GM23248 (cell line): ENCODE data around the gene TRIM65. TPM values are rescaled to one million over a fixed set of nuclear protein-coding genes. Genes with fewer than 3 reads are reported as not detected.

ENCODE experiments used
- DNase-seq: peaks from one replicate; pipeline ENCODE4 v3.0.0-alpha.2; 2015
- H2AFZ ChIP-seq: fragments of 200-600 bp; sonication (generic); 2 replicates; pipeline ENCODE4 v1.6.1; 2016; ENCODE audit warnings: antibody characterized with exemption
- H3F3A ChIP-seq: fragments of 200-600 bp; sonication (generic); 2 replicates; pipeline ENCODE4 v1.6.1; 2016; ENCODE audit warnings: mild to moderate bottlenecking, antibody characterized with exemption, mixed run types; ENCODE audit not compliant: insufficient read depth
- H3K27ac ChIP-seq: fragments of 200-600 bp; sonication (generic); 2 replicates; pipeline ENCODE4 v1.5.1; 2016; ENCODE audit warnings: mild to moderate bottlenecking
- H3K27me3 ChIP-seq: fragments of 200-600 bp; sonication (generic); replicated peaks from 2 replicates; pipeline ENCODE4 v1.6.1; 2016; ENCODE audit warnings: mild to moderate bottlenecking; ENCODE audit not compliant: insufficient read depth
- H3K36me3 ChIP-seq: fragments of 200-600 bp; sonication (generic); 2 replicates; pipeline ENCODE4 v1.6.1; 2016; ENCODE audit warnings: low read depth, mild to moderate bottlenecking
- H3K4me1 ChIP-seq: fragments of 200-600 bp; sonication (generic); 2 replicates; pipeline ENCODE4 v1.6.1; 2016; ENCODE audit warnings: mild to moderate bottlenecking; ENCODE audit not compliant: insufficient read depth
- H3K4me2 ChIP-seq: fragments of 200-600 bp; sonication (generic); one replicate; pipeline ENCODE4 v1.6.1; 2016; ENCODE audit warnings: mild to moderate bottlenecking; ENCODE audit not compliant: unreplicated experiment
- H3K4me3 ChIP-seq: fragments of 200-600 bp; sonication (generic); 2 replicates; pipeline ENCODE4 v1.5.1; 2016; ENCODE audit warnings: mild to moderate bottlenecking
- H3K79me2 ChIP-seq: fragments of 200-600 bp; sonication (generic); 2 replicates; pipeline ENCODE4 v1.6.1; 2016; ENCODE audit warnings: mild to moderate bottlenecking; ENCODE audit not compliant: insufficient read depth
- H3K9ac ChIP-seq: fragments of 200-600 bp; sonication (generic); 2 replicates; pipeline ENCODE4 v1.6.1; 2016; ENCODE audit warnings: mild to moderate bottlenecking
- H3K9me2 ChIP-seq: fragments of 200-600 bp; sonication (generic); 2 replicates; pipeline ENCODE4 v1.6.1; 2016; ENCODE audit warnings: mixed run types, mild to moderate bottlenecking, moderate library complexity; ENCODE audit not compliant: insufficient read depth
- H3K9me3 ChIP-seq: fragments of 200-600 bp; sonication (generic); one replicate; pipeline ENCODE4 v1.6.1; 2017; ENCODE audit warnings: low read depth
- H4K20me1 ChIP-seq: fragments of 200-600 bp; sonication (generic); 2 replicates; pipeline ENCODE4 v1.6.0; 2016; ENCODE audit not compliant: insufficient read depth
- EZH2 ChIP-seq: fragments of 200-600 bp; sonication (generic); IDR thresholded peaks from 2 replicates; pipeline ENCODE4 v1.6.1; 2018; ENCODE audit warnings: antibody characterized with exemption, mild to moderate bottlenecking; ENCODE audit not compliant: insufficient read depth, poor library complexity, severe bottlenecking
- EZH2phosphoT487 ChIP-seq: fragments of 200-600 bp; sonication (generic); IDR thresholded peaks from 2 replicates; pipeline ENCODE4 v1.6.1; 2018; ENCODE audit warnings: antibody characterized with exemption, moderate library complexity, mild to moderate bottlenecking, low read depth; ENCODE audit not compliant: insufficient read depth
- WGBS, 2 experiments: methylation state at CpG; one replicate each; pipeline ENCODE4 v1.1.6; 2015 to 2017; ENCODE audit warnings: low lambda C conversion rate in 2 of 2, low coverage in 1 of 2; ENCODE audit errors: missing lambda C conversion rate in 2 of 2; 5-methylcytosine and 5-hydroxymethylcytosine counted together
- in situ Hi-C: fragments of 300-500 bp; cut with MboI; formaldehyde crosslinking; loops from 2 replicates; pipeline ENCODE4 v1.15.0; 2020
- polyA plus RNA-seq: library from polyadenylated mRNA; unstranded; fragments of >200 nt; fragmentation: Nextera tagmentation; extraction: Ambion mirVana; gene quantifications from 2 replicates; pipeline ENCODE4 v1.2.1, GENCODE V29; 2016
- total RNA-seq: library from RNA; depleted of rRNA; stranded (reverse); fragments of >200 nt; shearing (Covaris generic); gene quantifications from 2 replicates; pipeline ENCODE4 v1.2.3, GENCODE V29; 2014; rRNA removed

TRIM65 gene
- total and polyA plus RNA-seq, 2 experiments from 2014 or later: 9.9 to 25.7 TPM

- no peaks in the 10 kb centered on the region for H4K20me1 ChIP-seq
- H3K4me2 ChIP-seq: no peak overlapping the region
- no peak overlapping the region for H2AFZ ChIP-seq
- no peaks in the 10 kb centered on the region for H3F3A ChIP-seq
- H3K27me3 ChIP-seq: no peaks in the 10 kb centered on the region
- H3K79me2 ChIP-seq: no peaks in the 10 kb centered on the region
- no peaks in the 10 kb centered on the region for H3K9me3 ChIP-seq
- H3K4me1 ChIP-seq: peaks cover 3% of the 10 kb centered on the region
- H3K4me3 ChIP-seq: no peak overlapping the region
- H3K9me2 ChIP-seq: no peaks in the 10 kb centered on the region
- no peak for TF ChIP-seq EZH2phosphoT487
- no peak for TF ChIP-seq EZH2
- H3K36me3 ChIP-seq: no peaks in the 10 kb centered on the region
- no peak overlapping the region for H3K27ac ChIP-seq
- in situ Hi-C loops: no loop called here
- WGBS, 2 experiments: 84 to 89% methylated on average over 19 to 22 of the region's 22 CpGs
- no peak overlapping the region for H3K9ac ChIP-seq
- no peak for DNase-seq
Measured at GRCh38 chr17:75842963-75843576, 53.7 kb downstream of the TRIM65 start.

GRCh38 chr17:75842411-75842810, 54.3 kb downstream of the TRIM65 start:
- no peak for TF ChIP-seq EZH2
- H3K9me2 ChIP-seq: no peaks in the 10 kb centered on the region
- no peak for DNase-seq
- H3K36me3 ChIP-seq: no peaks in the 10 kb centered on the region
- no peak overlapping the region for H3K9ac ChIP-seq
- H3K79me2 ChIP-seq: no peaks in the 10 kb centered on the region
- H3K4me3 ChIP-seq: no peak overlapping the region
- no peaks in the 10 kb centered on the region for H4K20me1 ChIP-seq
- H2AFZ ChIP-seq: no peak overlapping the region
- H3K9me3 ChIP-seq: no peaks in the 10 kb centered on the region
- peaks cover 3% of the 10 kb centered on the region for H3K4me1 ChIP-seq
- WGBS, 2 experiments: 77 to 79% methylated on average over 15 to 18 of the region's 18 CpGs
- no peak overlapping the region for H3K4me2 ChIP-seq
- in situ Hi-C loops: no loop called here
- H3F3A ChIP-seq: no peaks in the 10 kb centered on the region
- no peak overlapping the region for H3K27ac ChIP-seq
- H3K27me3 ChIP-seq: no peaks in the 10 kb centered on the region

- Histone ChIP-seq H3K4me2 (no peak overlapping the region), H3K4me1 (peaks cover 3% of the 10 kb centered on the region), H3F3A (no peaks in the 10 kb centered on the region), H4K20me1 (no peaks in the 10 kb centered on the region), H3K4me3 (no peak overlapping the region), H3K79me2 (no peaks in the 10 kb centered on the region), H3K27me3 (no peaks in the 10 kb centered on the region), H3K9ac (no peak overlapping the region), H2AFZ (no peak overlapping the region), H3K27ac (no peak overlapping the region), H3K9me2 (no peaks in the 10 kb centered on the region), H3K9me3 (no peaks in the 10 kb centered on the region), H3K36me3 (no peaks in the 10 kb centered on the region)
- no peak for DNase-seq
- WGBS, 2 experiments: 72 to 74% methylated on average over 7 of the region's 7 CpGs
- in situ Hi-C loops: no loop called here
- TF ChIP-seq EZH2 (no peak), EZH2phosphoT487 (no peak)
Measured at GRCh38 chr17:75840799-75841164, 56.0 kb downstream of the TRIM65 start.

- no peaks in the 10 kb centered on the region for H4K20me1 ChIP-seq
- H3K79me2 ChIP-seq: no peaks in the 10 kb centered on the region
- H3K4me3 ChIP-seq: no peak overlapping the region
- H3K27ac ChIP-seq: no peak overlapping the region
- no peaks in the 10 kb centered on the region for H3K27me3 ChIP-seq
- no peak for DNase-seq
- H2AFZ ChIP-seq: no peak overlapping the region
- no peaks in the 10 kb centered on the region; the same call in 1 of the 2 replicates for H3K4me1 ChIP-seq
- H3F3A ChIP-seq: no peaks in the 10 kb centered on the region
- no peaks in the 10 kb centered on the region for H3K9me2 ChIP-seq
- in situ Hi-C loops: no loop called here
- 89 to 90% methylated on average over 26 to 35 of the region's 36 CpGs for WGBS, 2 experiments
- H3K9me3 ChIP-seq: no peaks in the 10 kb centered on the region
- H3K9ac ChIP-seq: no peak overlapping the region
- H3K4me2 ChIP-seq: no peak overlapping the region
- TF ChIP-seq EZH2phosphoT487 (no peak), EZH2 (no peak)
- no peaks in the 10 kb centered on the region for H3K36me3 ChIP-seq
Measured at GRCh38 chr17:75839942-75840798, 56.6 kb downstream of the TRIM65 start.

Other genes starting within 250 kb of the TRIM65 start
- gene RECQL5, start 229.8 kb downstream of the TRIM65 start, total RNA-seq: 12.8 and 21.4 TPM in 2 replicates
- gene RECQL5, start 229.8 kb downstream of the TRIM65 start, polyA plus RNA-seq: 14.3 and 20.9 TPM in 2 replicates
- 60.8 and 93.7 TPM in 2 replicates for gene SAP30BP, start 229.6 kb downstream of the TRIM65 start, total RNA-seq
- 93.1 and 99.1 TPM in 2 replicates for gene SAP30BP, start 229.6 kb downstream of the TRIM65 start, polyA plus RNA-seq
- gene ITGB4, start 175.5 kb downstream of the TRIM65 start, total RNA-seq: under 0.01 TPM in 1 of 2 replicates, not detected in the other
- 1.1 and 1.5 TPM in 2 replicates for gene ITGB4, start 175.5 kb downstream of the TRIM65 start, polyA plus RNA-seq
- gene GALK1, start 131.8 kb downstream of the TRIM65 start, total RNA-seq: 16.6 and 40.6 TPM in 2 replicates
- gene GALK1, start 131.8 kb downstream of the TRIM65 start, polyA plus RNA-seq: 46.5 and 47.3 TPM in 2 replicates
- gene UNK, start 112.1 kb downstream of the TRIM65 start, total RNA-seq: 11.5 and 20.2 TPM in 2 replicates
- gene UNK, start 112.1 kb downstream of the TRIM65 start, polyA plus RNA-seq: 12.4 and 13.3 TPM in 2 replicates
- under 0.01 and 0.65 TPM in 2 replicates for gene UNC13D, start 52.5 kb downstream of the TRIM65 start, total RNA-seq
- 0.06 TPM in 1 of 2 replicates, not detected in the other for gene UNC13D, start 52.5 kb downstream of the TRIM65 start, polyA plus RNA-seq
- gene WBP2, start 41.6 kb downstream of the TRIM65 start, total RNA-seq: 17.4 and 22.9 TPM in 2 replicates
- 59.4 and 64.8 TPM in 2 replicates for gene WBP2, start 41.6 kb downstream of the TRIM65 start, polyA plus RNA-seq
- gene TRIM47, start 18.4 kb downstream of the TRIM65 start, total RNA-seq: 1.4 and 2.4 TPM in 2 replicates
- gene TRIM47, start 18.4 kb downstream of the TRIM65 start, polyA plus RNA-seq: 1.2 and 2.0 TPM in 2 replicates
- gene MRPL38, start 7.9 kb upstream of the TRIM65 start, total RNA-seq: 18.8 and 36.9 TPM in 2 replicates
- 51.9 and 58.4 TPM in 2 replicates for gene MRPL38, start 7.9 kb upstream of the TRIM65 start, polyA plus RNA-seq
- 8.3 and 16.6 TPM in 2 replicates for gene FBF1, start 44.1 kb upstream of the TRIM65 start, total RNA-seq
- gene FBF1, start 44.1 kb upstream of the TRIM65 start, polyA plus RNA-seq: 4.3 TPM in 2 replicates
- gene ACOX1, start 82.2 kb upstream of the TRIM65 start, total RNA-seq: 27.6 and 36.3 TPM in 2 replicates
- 17.4 and 20.5 TPM in 2 replicates for gene ACOX1, start 82.2 kb upstream of the TRIM65 start, polyA plus RNA-seq
- 18.2 and 19.5 TPM in 2 replicates for gene TEN1, start 82.3 kb upstream of the TRIM65 start, total RNA-seq
- gene TEN1, start 82.3 kb upstream of the TRIM65 start, polyA plus RNA-seq: 21.2 and 23.1 TPM in 2 replicates
- gene CDK3, start 103.9 kb upstream of the TRIM65 start, total RNA-seq: 0.43 and 1.5 TPM in 2 replicates
- 1.9 and 2.0 TPM in 2 replicates for gene CDK3, start 103.9 kb upstream of the TRIM65 start, polyA plus RNA-seq
- not detected in 2 replicates for gene EVPL, start 130.4 kb upstream of the TRIM65 start, total RNA-seq
- gene EVPL, start 130.4 kb upstream of the TRIM65 start, polyA plus RNA-seq: not detected in 2 replicates
- gene SRP68, start 175.6 kb upstream of the TRIM65 start, total RNA-seq: 28.8 and 38.2 TPM in 2 replicates
- gene SRP68, start 175.6 kb upstream of the TRIM65 start, polyA plus RNA-seq: 69.8 and 76.5 TPM in 2 replicates
- gene GALR2, start 177.8 kb upstream of the TRIM65 start, total RNA-seq: not detected in 2 replicates
- gene GALR2, start 177.8 kb upstream of the TRIM65 start, polyA plus RNA-seq: 0.18 TPM in 1 of 2 replicates, not detected in the other
- gene ZACN, start 182.2 kb upstream of the TRIM65 start, total RNA-seq: 0.51 TPM in 1 of 2 replicates, not detected in the other
- 0.85 and 1.9 TPM in 2 replicates for gene ZACN, start 182.2 kb upstream of the TRIM65 start, polyA plus RNA-seq
- 88.0 and 101 TPM in 2 replicates for gene EXOC7, start 206.8 kb upstream of the TRIM65 start, total RNA-seq
- 98.6 and 101 TPM in 2 replicates for gene EXOC7, start 206.8 kb upstream of the TRIM65 start, polyA plus RNA-seq
- not detected in 2 replicates for gene FOXJ1, start 244.3 kb upstream of the TRIM65 start, total RNA-seq
- gene FOXJ1, start 244.3 kb upstream of the TRIM65 start, polyA plus RNA-seq: not detected in 2 replicates